HepG2 (cell line): ENCODE measurements around the gene JAKMIP2.

ENCODE experiments used
- KAT2B ChIP-seq: fragments of 150-350 bp; IDR thresholded peaks from 2 replicates; pipeline ENCODE4 v1.6.1; 2014; ENCODE audit warnings: low read depth, low read length, borderline replicate concordance
- NFE2 ChIP-seq: sonication (generic); formaldehyde crosslinking; IDR thresholded peaks from 2 replicates; pipeline ENCODE4 v1.4.0; 2020; ENCODE audit warnings: missing genetic modification reagents
- POLR2A ChIP-seq, 2 experiments: IDR thresholded peaks; 2 replicates each; pipeline ENCODE4 v1.6.1; 2011; ENCODE audit warnings: low read depth in 2 of 2, low read length in 2 of 2, mild to moderate bottlenecking in 1 of 2, moderate library complexity in 1 of 2; ENCODE audit not compliant: insufficient read depth in 1 of 2
- ZNF343 ChIP-seq: sonication (generic); formaldehyde crosslinking; IDR thresholded peaks from 2 replicates; pipeline ENCODE4 v1.4.0; 2020; ENCODE audit warnings: mild to moderate bottlenecking, missing genetic modification reagents
- ZNF367 ChIP-seq: sonication (generic); formaldehyde crosslinking; IDR thresholded peaks from 2 replicates; pipeline ENCODE4 v1.4.0; 2020; ENCODE audit warnings: missing genetic modification reagents, borderline replicate concordance
- ZNF530 ChIP-seq: sonication (generic); formaldehyde crosslinking; IDR thresholded peaks from 2 replicates; pipeline ENCODE4 v1.5.0; 2020; ENCODE audit warnings: low read depth, mild to moderate bottlenecking, missing genetic modification reagents
- TF ChIP-seq, protein P1 (sequence below): sonication (generic); formaldehyde crosslinking; IDR thresholded peaks from 2 replicates; pipeline ENCODE4 v1.5.0; 2020; ENCODE audit warnings: mild to moderate bottlenecking, missing genetic modification reagents

DNA sequence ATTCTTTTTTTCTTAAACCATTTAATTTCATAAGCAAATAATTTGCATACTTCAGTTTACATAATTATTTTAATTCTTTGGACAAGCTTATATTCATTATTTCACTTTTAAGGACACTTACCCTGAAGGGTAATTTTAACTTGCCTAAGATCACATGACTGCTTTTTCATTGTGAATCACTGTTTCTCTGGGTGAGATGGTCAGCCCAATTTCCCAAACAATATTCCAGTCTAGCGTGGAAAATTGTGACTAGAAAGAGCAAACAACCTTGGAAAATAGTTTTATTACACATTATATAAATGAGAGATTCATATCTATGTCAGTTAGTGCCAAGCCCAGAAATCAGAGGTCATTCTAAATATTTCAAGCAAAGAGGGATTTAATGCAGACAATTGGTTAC lies 21.4 kb upstream of the JAKMIP2 start:
- TF ChIP-seq ZNF343 (CRISPR knock-in tag) = no peak
- TF ChIP-seq, protein P1, sequence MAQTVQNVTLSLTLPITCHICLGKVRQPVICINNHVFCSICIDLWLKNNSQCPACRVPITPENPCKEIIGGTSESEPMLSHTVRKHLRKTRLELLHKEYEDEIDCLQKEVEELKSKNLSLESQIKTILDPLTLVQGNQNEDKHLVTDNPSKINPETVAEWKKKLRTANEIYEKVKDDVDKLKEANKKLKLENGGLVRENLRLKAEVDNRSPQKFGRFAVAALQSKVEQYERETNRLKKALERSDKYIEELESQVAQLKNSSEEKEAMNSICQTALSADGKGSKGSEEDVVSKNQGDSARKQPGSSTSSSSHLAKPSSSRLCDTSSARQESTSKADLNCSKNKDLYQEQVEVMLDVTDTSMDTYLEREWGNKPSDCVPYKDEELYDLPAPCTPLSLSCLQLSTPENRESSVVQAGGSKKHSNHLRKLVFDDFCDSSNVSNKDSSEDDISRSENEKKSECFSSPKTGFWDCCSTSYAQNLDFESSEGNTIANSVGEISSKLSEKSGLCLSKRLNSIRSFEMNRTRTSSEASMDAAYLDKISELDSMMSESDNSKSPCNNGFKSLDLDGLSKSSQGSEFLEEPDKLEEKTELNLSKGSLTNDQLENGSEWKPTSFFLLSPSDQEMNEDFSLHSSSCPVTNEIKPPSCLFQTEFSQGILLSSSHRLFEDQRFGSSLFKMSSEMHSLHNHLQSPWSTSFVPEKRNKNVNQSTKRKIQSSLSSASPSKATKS = no peak
- no peak for TF ChIP-seq NFE2 (CRISPR knock-in tag)
- TF ChIP-seq KAT2B = no peak
- no peak for TF ChIP-seq POLR2A (IDR thresholded peaks at IDR 0.05; ENCODE audit: insufficient read depth in 1 of 2, low read depth in 2 of 2, low read length in 2 of 2)
- no peak for TF ChIP-seq ZNF530 (CRISPR knock-in tag)
- TF ChIP-seq ZNF367 (CRISPR knock-in tag) = no peak
